GM12875 (cell line): ENCODE data around the gene ZNF574.

Experiments used
- H3K4me3 ChIP-seq: one replicate; pipeline ENCODE4 v1.5.1; 2011; ENCODE audit warnings: low read depth, low read length, control low read depth
- CTCF ChIP-seq: IDR thresholded peaks from 2 replicates; pipeline ENCODE4 v1.5.1; 2011; ENCODE audit warnings: low read depth, mild to moderate bottlenecking, control low read depth, inconsistent platforms, low read length, moderate library complexity, borderline replicate concordance; ENCODE audit not compliant: insufficient read depth

Gene ZNF574

GRCh38 chr19:42060117-42060516 is 15.8 kb upstream of the ZNF574 start:
- no peak for TF ChIP-seq CTCF
- no peak overlapping the region for H3K4me3 ChIP-seq

- H3K4me3 ChIP-seq: no peak overlapping the region
- TF ChIP-seq CTCF: no peak
Measured at GRCh38 chr19:42062381-42062780, 13.6 kb upstream of the ZNF574 start.

- no peak overlapping the region for H3K4me3 ChIP-seq
- TF ChIP-seq CTCF: no peak
Measured at GRCh38 chr19:42064432-42064831, 11.5 kb upstream of the ZNF574 start.

DNA sequence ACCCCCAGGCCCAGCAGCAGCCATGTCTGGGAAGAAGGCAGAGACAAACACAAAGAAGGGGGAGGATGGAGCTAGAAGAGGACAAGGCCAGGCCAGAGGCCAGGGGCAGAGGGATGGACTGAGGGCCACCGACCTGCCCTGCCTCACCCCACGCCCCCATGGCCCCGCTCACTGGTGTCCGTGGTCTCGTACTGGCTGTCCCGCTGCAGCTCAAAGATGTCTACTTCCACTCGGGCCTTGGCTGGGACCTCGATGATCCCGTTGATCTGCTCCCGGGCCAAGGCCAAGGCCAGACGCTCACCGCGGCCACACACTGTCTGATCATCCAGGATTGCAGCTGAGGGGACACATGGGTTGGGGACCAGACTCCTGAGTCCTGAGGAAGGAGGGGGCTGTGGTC is 10.9 kb upstream of the ZNF574 start:
- TF ChIP-seq CTCF: no peak

DNA sequence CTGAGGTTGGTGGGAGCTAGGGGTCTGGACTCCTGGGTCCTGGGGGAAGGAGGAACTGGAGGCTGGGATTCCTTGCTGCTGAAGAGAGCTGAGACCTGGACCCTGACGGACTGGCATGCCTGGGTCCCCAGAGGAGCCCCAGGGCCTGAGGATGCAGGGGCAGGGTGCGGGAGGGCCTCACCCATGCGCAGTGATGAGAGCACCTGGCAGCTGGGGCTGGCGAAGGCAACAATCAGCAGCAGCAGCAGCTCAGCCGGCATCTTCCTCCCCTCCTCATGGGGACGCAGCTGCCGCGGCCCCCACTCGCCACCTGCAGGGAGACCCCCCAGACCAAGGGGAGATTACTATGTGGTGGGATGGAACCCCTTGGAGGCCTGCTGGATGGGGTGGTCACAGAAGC is 10.5 kb upstream of the ZNF574 start:
- TF ChIP-seq CTCF: no peak

More for the DNA sequence above, 10.9 kb upstream of the ZNF574 start:
- no peak overlapping the region for H3K4me3 ChIP-seq

GRCh38 chr19:42066075-42066754 is 9.8 kb upstream of the ZNF574 start:
- TF ChIP-seq CTCF: no peak
- no peak overlapping the region for H3K4me3 ChIP-seq

More for the DNA sequence above, 10.5 kb upstream of the ZNF574 start:
- no peak overlapping the region for H3K4me3 ChIP-seq

GRCh38 chr19:42067315-42067888 is 8.6 kb upstream of the ZNF574 start:
- TF ChIP-seq CTCF: no peak
- no peak overlapping the region for H3K4me3 ChIP-seq
